AG09319 (cell line): ENCODE data around the gene EPYC.

Experiments
- DNase-seq: peaks from one replicate; pipeline ENCODE4 v3.0.0-alpha.2; 2010; ENCODE audit warnings: low read depth; ENCODE audit errors: extremely low read depth
- TF ChIP-seq, protein P1 (sequence below): IDR thresholded peaks from 2 replicates; pipeline ENCODE4 v1.5.1; 2011; ENCODE audit warnings: low read depth, mild to moderate bottlenecking, inconsistent platforms, low read length, moderate library complexity

Gene EPYC, protein sequence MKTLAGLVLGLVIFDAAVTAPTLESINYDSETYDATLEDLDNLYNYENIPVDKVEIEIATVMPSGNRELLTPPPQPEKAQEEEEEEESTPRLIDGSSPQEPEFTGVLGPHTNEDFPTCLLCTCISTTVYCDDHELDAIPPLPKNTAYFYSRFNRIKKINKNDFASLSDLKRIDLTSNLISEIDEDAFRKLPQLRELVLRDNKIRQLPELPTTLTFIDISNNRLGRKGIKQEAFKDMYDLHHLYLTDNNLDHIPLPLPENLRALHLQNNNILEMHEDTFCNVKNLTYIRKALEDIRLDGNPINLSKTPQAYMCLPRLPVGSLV

DNA sequence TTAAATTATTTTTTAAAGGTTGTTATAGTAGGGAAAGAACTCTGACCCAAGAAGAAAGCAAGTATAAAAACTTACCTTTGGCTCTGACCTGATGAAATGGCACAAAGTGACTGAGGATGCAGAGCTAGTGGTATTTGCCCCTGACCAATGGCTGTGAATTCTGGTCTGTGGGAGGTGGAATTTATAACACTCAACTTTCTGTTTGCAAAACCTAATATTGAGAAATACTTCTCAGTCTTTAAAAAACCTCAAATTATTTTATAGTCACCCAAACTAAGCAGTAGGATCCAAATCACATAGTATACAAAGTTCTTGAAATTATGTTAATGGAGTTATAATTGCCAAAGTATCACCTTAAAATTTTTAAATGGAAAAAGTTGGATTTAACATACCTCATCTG, at the start of gene EPYC:
TSS of gene EPYC (minus strand) at position 101 of the 400 bp plus-strand sequence. CDS start 2,407 bp downstream, outside the sequence.
- DNase-seq, result no peak
- TF ChIP-seq, protein P1, sequence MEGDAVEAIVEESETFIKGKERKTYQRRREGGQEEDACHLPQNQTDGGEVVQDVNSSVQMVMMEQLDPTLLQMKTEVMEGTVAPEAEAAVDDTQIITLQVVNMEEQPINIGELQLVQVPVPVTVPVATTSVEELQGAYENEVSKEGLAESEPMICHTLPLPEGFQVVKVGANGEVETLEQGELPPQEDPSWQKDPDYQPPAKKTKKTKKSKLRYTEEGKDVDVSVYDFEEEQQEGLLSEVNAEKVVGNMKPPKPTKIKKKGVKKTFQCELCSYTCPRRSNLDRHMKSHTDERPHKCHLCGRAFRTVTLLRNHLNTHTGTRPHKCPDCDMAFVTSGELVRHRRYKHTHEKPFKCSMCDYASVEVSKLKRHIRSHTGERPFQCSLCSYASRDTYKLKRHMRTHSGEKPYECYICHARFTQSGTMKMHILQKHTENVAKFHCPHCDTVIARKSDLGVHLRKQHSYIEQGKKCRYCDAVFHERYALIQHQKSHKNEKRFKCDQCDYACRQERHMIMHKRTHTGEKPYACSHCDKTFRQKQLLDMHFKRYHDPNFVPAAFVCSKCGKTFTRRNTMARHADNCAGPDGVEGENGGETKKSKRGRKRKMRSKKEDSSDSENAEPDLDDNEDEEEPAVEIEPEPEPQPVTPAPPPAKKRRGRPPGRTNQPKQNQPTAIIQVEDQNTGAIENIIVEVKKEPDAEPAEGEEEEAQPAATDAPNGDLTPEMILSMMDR, result no peak

DNA sequence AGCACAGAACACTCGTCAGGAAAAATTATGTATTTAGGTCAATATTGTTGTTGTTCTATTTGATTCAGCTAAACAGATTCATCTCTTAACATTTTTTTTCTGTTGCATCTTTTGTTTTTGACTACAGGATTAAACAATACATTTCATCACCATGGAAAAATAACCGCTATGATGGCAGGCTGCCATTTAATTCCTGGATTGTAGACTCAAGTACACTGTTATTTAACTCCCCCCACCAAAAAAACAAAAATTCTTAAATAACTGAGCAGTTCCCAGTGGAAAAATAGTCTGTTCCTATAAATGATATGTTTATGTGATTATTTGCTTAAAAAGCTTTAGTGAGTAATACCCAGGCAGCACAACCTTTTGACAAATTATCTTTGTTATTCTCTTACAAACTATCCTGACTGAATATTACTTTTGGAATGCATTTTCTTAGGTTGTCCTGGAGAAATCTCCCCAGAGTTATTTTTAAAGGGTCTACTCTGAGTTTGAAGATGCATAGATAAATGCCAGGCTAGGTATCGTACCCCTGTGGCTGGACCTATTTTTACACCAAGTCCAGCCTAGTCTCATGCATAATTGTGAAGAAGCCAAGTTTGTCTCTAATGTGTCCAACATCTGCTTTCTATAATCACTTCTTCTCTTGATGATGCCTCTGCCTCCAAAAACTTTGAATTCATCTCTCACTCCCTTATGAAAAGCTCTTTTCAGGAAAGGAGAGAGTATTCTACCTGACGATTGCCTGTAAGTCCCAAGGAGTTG, 49.4 kb upstream of the EPYC start:
- TF ChIP-seq, protein P1, result no peak
- DNase-seq, result peak; percentile 83

- TF ChIP-seq, protein P1, result no peak
- no peak for DNase-seq
These were observed 47.3 kb upstream of the EPYC start for GRCh38 chr12:91052026-91052425.

- no peak for DNase-seq
- TF ChIP-seq, protein P1, result no peak
These were observed 39.8 kb upstream of the EPYC start for GRCh38 chr12:91044586-91044985.

- DNase-seq, result no peak
- TF ChIP-seq, protein P1, result no peak
These were observed 38.6 kb upstream of the EPYC start for GRCh38 chr12:91043408-91043807.

GRCh38 chr12:91040096-91040755, 35.5 kb upstream of the EPYC start:
- DNase-seq, result no peak
- TF ChIP-seq, protein P1, result no peak

GRCh38 chr12:91037276-91037675, 32.5 kb upstream of the EPYC start:
- TF ChIP-seq, protein P1, result no peak
- peak; percentile 71 for DNase-seq
